Activated naive CD4-positive, alpha-beta T cell treated with anti-CD3 and anti-CD28 coated beads, Interleukin-2, amount 50 U/mL, for 24 hours (primary cell): ENCODE results near the gene YOD1.

ENCODE experiments used
- H3K27ac Mint-ChIP-seq: one replicate; pipeline ENCODE4 v1.8.0; 2021; ENCODE audit warnings: mild to moderate bottlenecking, mixed read lengths
- H3K27me3 Mint-ChIP-seq: one replicate; pipeline ENCODE4 v1.8.0; 2021; ENCODE audit warnings: mixed read lengths
- H3K36me3 Mint-ChIP-seq: one replicate; pipeline ENCODE4 v1.8.0; 2021; ENCODE audit warnings: mixed read lengths
- H3K4me1 Mint-ChIP-seq: one replicate; pipeline ENCODE4 v1.8.0; 2021; ENCODE audit warnings: mixed read lengths
- H3K4me3 Mint-ChIP-seq: one replicate; pipeline ENCODE4 v1.8.0; 2021; ENCODE audit warnings: mild to moderate bottlenecking, mixed read lengths
- H3K9me3 Mint-ChIP-seq: one replicate; pipeline ENCODE4 v1.8.0; 2021; ENCODE audit warnings: mixed read lengths

YOD1 gene

GRCh38 chr1:207027206-207027777, 23.7 kb downstream of the YOD1 start:
- Mint-ChIP-seq H3K27me3 (peaks cover 13% of the 10 kb centered on the region), H3K36me3 (no peaks in the 10 kb centered on the region)

GRCh38 chr1:207026104-207026534, 24.9 kb downstream of the YOD1 start:
- Mint-ChIP-seq H3K4me3 (no peak overlapping the region), H3K36me3 (no peaks in the 10 kb centered on the region), H3K27ac (no peak overlapping the region), H3K9me3 (no peaks in the 10 kb centered on the region), H3K4me1 (no peaks in the 10 kb centered on the region), H3K27me3 (peaks cover 13% of the 10 kb centered on the region)

More at GRCh38 chr1:207027206-207027777, 23.7 kb downstream of the YOD1 start:
- Mint-ChIP-seq H3K27ac (no peak overlapping the region), H3K9me3 (no peaks in the 10 kb centered on the region), H3K4me1 (no peaks in the 10 kb centered on the region), H3K4me3 (no peak overlapping the region)

GRCh38 chr1:207025146-207025880, 25.7 kb downstream of the YOD1 start:
- Mint-ChIP-seq H3K4me3 (no peak overlapping the region), H3K4me1 (no peaks in the 10 kb centered on the region), H3K9me3 (no peaks in the 10 kb centered on the region), H3K36me3 (no peaks in the 10 kb centered on the region), H3K27ac (no peak overlapping the region), H3K27me3 (peaks cover 11% of the 10 kb centered on the region)

GRCh38 chr1:207024202-207025145, 26.5 kb downstream of the YOD1 start:
- no peaks in the 10 kb centered on the region for H3K36me3 Mint-ChIP-seq
- no peak overlapping the region for H3K27ac Mint-ChIP-seq
- no peak overlapping the region for H3K4me3 Mint-ChIP-seq
- no peaks in the 10 kb centered on the region for H3K9me3 Mint-ChIP-seq
- H3K4me1 Mint-ChIP-seq: no peaks in the 10 kb centered on the region
- H3K27me3 Mint-ChIP-seq: peaks cover 10% of the 10 kb centered on the region

GRCh38 chr1:207022996-207023679, 27.9 kb downstream of the YOD1 start:
- no peaks in the 10 kb centered on the region for H3K4me1 Mint-ChIP-seq
- H3K27ac Mint-ChIP-seq: no peak overlapping the region
- no peaks in the 10 kb centered on the region for H3K9me3 Mint-ChIP-seq
- H3K36me3 Mint-ChIP-seq: no peaks in the 10 kb centered on the region
- H3K27me3 Mint-ChIP-seq: peaks cover 6% of the 10 kb centered on the region
- H3K4me3 Mint-ChIP-seq: no peak overlapping the region

- H3K27me3 Mint-ChIP-seq: peaks cover 4% of the 10 kb centered on the region
These were observed 29.0 kb downstream of the YOD1 start for GRCh38 chr1:207021876-207022596.

GRCh38 chr1:207021139-207021861, 29.7 kb downstream of the YOD1 start:
- no peak overlapping the region for H3K27ac Mint-ChIP-seq
- no peak overlapping the region for H3K4me3 Mint-ChIP-seq
- H3K27me3 Mint-ChIP-seq: peaks cover 3% of the 10 kb centered on the region
- no peaks in the 10 kb centered on the region for H3K4me1 Mint-ChIP-seq
- H3K9me3 Mint-ChIP-seq: no peaks in the 10 kb centered on the region
- H3K36me3 Mint-ChIP-seq: no peaks in the 10 kb centered on the region

More at GRCh38 chr1:207021876-207022596, 29.0 kb downstream of the YOD1 start:
- no peaks in the 10 kb centered on the region for H3K4me1 Mint-ChIP-seq
- H3K27ac Mint-ChIP-seq: no peak overlapping the region
- H3K4me3 Mint-ChIP-seq: no peak overlapping the region
- no peaks in the 10 kb centered on the region for H3K9me3 Mint-ChIP-seq
- H3K36me3 Mint-ChIP-seq: no peaks in the 10 kb centered on the region

- no peaks in the 10 kb centered on the region for H3K36me3 Mint-ChIP-seq
- no peak overlapping the region for H3K27ac Mint-ChIP-seq
- no peak overlapping the region for H3K4me3 Mint-ChIP-seq
- H3K9me3 Mint-ChIP-seq: no peaks in the 10 kb centered on the region
- peaks cover 2% of the 10 kb centered on the region for H3K27me3 Mint-ChIP-seq
- H3K4me1 Mint-ChIP-seq: no peaks in the 10 kb centered on the region
These were observed 30.3 kb downstream of the YOD1 start for GRCh38 chr1:207020709-207021107.

- H3K27ac Mint-ChIP-seq: no peak overlapping the region
- no peaks in the 10 kb centered on the region for H3K36me3 Mint-ChIP-seq
- H3K27me3 Mint-ChIP-seq: no peaks in the 10 kb centered on the region
- H3K9me3 Mint-ChIP-seq: no peaks in the 10 kb centered on the region
- no peak overlapping the region for H3K4me3 Mint-ChIP-seq
- no peaks in the 10 kb centered on the region for H3K4me1 Mint-ChIP-seq
These were observed 30.8 kb downstream of the YOD1 start for GRCh38 chr1:207020065-207020708.

- H3K36me3 Mint-ChIP-seq: no peaks in the 10 kb centered on the region
- H3K9me3 Mint-ChIP-seq: no peaks in the 10 kb centered on the region
- no peaks in the 10 kb centered on the region for H3K27me3 Mint-ChIP-seq
- H3K4me3 Mint-ChIP-seq: no peak overlapping the region
- H3K4me1 Mint-ChIP-seq: no peaks in the 10 kb centered on the region
- H3K27ac Mint-ChIP-seq: no peak overlapping the region
These were observed 31.3 kb downstream of the YOD1 start for GRCh38 chr1:207019661-207020060.

GRCh38 chr1:207019161-207019560, 31.8 kb downstream of the YOD1 start:
- H3K27me3 Mint-ChIP-seq: peaks cover 2% of the 10 kb centered on the region
- no peaks in the 10 kb centered on the region for H3K36me3 Mint-ChIP-seq
- no peaks in the 10 kb centered on the region for H3K9me3 Mint-ChIP-seq
- no peak overlapping the region for H3K27ac Mint-ChIP-seq
- H3K4me1 Mint-ChIP-seq: no peaks in the 10 kb centered on the region
- no peak overlapping the region for H3K4me3 Mint-ChIP-seq

- Mint-ChIP-seq H3K36me3 (no peaks in the 10 kb centered on the region), H3K4me1 (no peaks in the 10 kb centered on the region), H3K9me3 (no peaks in the 10 kb centered on the region), H3K27ac (no peak overlapping the region), H3K4me3 (no peak overlapping the region), H3K27me3 (peaks cover 3% of the 10 kb centered on the region)
These were observed 32.3 kb downstream of the YOD1 start for GRCh38 chr1:207018707-207019106.

- Mint-ChIP-seq H3K9me3 (no peaks in the 10 kb centered on the region), H3K4me1 (no peaks in the 10 kb centered on the region), H3K36me3 (no peaks in the 10 kb centered on the region), H3K27ac (no peak overlapping the region), H3K4me3 (no peak overlapping the region), H3K27me3 (peaks cover 3% of the 10 kb centered on the region)
These were observed 33.1 kb downstream of the YOD1 start for GRCh38 chr1:207017615-207018559.
